ENCODE measurements around the gene DOK6.

DOK6 gene

DNA sequence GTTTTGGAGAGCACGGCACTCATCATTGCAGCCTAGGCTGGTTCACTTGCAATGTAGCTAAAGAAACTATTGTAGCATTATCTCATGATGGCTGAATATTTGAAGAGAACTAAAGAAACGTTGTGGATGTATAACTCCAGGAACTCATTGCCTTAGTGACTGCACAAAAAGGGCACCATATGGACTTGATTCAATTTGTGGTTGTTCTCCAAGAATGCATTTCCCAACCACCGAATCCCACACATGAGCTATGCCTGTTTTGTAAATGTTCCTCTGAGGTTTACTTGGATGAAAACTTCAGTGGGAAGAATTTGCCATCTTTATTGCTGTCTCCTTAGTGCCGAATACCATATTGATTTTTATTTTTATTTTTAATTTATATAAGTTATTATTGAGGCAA lies 43.5 kb downstream of the DOK6 start:
- no peak for DNase-seq

GRCh38 chr18:69447886-69448285 lies 47.2 kb downstream of the DOK6 start:
- no peak for DNase-seq

- no peak for DNase-seq
These were observed 54.4 kb downstream of the DOK6 start for GRCh38 chr18:69455125-69455524.

- DNase-seq = no peak
These were observed 68.8 kb downstream of the DOK6 start for GRCh38 chr18:69469444-69469919.

GRCh38 chr18:69480460-69480859 lies 79.8 kb downstream of the DOK6 start:
- no peak for DNase-seq

GRCh38 chr18:69483574-69483973 lies 82.9 kb downstream of the DOK6 start:
- no peak for DNase-seq

- peak; percentile 29 for DNase-seq
These were observed 84.2 kb downstream of the DOK6 start for GRCh38 chr18:69484699-69485396.

GRCh38 chr18:69487488-69488394 lies 87.1 kb downstream of the DOK6 start:
- peak; percentile 24 for DNase-seq

DNA sequence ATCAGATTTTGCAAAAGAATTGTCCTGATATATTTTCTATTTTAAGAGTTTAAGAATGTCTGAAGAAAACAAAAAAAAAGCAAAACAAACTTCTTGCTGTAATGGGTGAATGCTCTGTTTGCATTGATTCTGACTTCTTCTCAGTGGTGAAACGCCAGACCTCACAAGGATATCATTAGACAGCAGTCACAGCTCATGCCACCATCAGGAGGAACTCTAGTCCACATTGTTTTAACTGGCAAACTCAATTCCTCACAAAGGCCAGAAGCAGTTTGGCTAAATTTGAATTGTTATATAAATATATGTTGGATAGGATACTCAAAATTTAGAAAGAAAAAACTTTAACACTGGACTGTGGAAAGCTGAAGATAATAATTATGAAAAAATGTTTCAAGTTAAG lies 89.4 kb downstream of the DOK6 start:
- no peak for DNase-seq

- DNase-seq = no peak
These were observed 90.1 kb downstream of the DOK6 start for GRCh38 chr18:69490813-69491212.

DNA sequence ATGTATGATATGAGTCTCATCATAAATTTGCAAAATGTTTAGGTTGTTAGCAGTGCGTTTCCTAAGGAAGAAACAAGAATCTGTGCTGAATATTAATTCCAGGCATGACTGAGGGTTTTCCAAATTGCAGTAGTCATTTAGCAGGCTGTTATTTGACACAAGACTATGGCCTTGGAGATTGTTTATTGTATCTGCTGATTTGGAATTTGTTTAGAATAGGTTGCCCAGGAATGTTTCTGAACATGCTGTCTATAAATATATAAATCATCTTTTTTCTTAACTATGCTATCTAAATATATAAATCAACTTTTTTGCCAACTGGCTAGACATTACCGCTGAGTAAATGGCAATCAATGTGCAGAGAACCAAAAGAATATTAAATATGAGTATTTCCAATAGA lies 90.9 kb downstream of the DOK6 start:
- no peak for DNase-seq

GRCh38 chr18:69492861-69493260 lies 92.2 kb downstream of the DOK6 start:
- DNase-seq = no peak

- DNase-seq = peak; percentile 97
These were observed 94.2 kb downstream of the DOK6 start for GRCh38 chr18:69494841-69495240.

DNA sequence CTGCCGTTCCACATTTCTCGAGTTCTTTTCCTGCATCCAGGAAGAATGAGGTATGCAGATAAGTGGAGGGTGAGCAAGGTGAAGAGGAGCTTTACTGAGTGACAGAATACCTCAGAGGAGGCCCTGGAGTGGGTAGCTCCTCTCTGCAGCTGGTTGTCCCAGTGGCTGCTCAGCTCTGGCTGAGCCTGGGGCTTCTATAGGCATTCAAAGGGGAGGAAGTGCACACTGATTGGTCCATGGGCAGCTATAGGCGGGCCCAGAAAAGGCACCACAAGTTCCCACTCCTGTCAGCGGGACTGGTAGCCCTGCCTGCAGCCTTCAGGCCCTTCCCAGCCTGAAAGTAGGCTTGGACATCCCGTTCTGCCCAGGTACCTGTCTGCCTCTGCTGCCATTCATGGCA lies 94.7 kb downstream of the DOK6 start:
- DNase-seq = peak; percentile 85

- peak; percentile 75 for DNase-seq
These were observed 95.3 kb downstream of the DOK6 start for GRCh38 chr18:69495841-69496533.

- no peak for DNase-seq
These were observed 118.3 kb downstream of the DOK6 start for GRCh38 chr18:69518989-69519388.

- DNase-seq = no peak
These were observed 122.9 kb downstream of the DOK6 start for GRCh38 chr18:69523582-69523981.

DNA sequence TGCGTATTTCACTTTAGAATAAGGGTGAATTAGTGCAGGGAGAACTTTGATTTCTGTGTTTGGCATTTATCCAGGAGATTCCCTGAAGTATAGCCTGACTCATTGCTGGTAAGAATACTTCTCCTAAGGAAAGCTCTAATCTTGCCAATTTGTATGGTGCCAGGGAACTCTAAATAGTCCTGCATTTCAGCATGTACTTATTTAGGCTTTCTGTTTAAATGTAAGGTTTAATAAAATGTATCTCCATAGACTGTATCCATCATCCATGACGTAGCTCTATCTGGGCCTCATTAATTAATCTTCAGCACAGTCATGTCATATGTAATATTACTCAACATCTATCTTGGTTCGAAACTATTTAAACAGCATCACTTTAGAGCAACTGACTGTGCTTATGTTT lies 127.7 kb downstream of the DOK6 start:
- no peak for DNase-seq

DNA sequence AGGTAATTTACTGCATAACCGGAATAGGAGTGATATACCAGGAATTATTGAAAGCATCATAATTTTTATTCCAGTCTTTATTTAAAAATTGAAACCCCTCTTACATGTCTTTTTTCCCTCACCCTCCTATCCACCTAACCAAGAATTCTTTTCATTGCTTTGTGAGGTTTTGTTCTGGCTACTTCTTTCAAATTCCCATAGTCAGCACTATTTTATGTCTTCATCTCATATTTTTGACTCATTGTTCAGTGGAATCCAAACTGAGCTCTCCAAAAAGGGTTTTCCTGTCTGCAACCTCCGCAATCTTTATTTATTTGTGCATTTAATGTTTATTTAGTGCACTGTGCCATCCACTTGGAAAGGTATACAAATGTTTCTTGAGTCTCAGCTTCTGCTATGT lies 128.5 kb downstream of the DOK6 start:
- DNase-seq = no peak

DNA sequence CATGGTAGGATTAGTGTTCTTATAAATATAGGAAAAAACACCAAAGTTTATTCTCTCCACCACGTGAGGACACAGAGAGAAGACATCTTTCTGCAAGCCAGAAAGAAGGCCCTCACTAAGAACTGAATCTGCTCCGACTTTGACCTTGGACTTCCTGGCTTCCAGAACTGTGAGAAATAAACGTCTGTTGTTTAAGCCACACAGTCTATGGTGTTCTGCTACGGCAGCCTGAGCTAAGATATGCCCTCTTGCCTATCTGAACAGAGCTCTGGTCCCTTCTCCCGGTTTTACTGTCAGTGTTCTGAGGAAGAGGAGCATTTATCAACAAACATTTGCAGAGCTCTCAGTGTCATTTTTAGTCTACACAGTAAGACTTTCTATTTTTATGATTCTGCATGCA lies 131.3 kb downstream of the DOK6 start:
- no peak for DNase-seq

DNA sequence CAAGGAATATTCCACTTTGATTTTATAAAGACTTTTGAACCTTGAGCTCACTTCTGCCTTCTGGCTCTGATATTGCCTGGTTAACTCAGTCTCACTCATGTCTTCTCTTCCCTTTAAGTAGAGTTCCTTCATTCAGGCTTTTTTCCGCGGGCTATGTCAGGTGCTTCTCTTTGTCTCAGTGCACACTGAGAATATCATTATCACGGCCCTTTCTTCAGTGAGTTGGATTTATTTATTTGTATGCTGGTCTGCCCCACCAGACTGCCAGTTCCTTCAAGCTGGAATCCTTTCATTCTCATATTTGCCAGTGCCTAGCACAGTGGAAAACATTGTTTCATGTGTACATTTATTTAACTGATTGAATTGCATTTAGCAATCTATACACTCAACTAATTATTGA lies 136.5 kb downstream of the DOK6 start:
- DNase-seq = no peak

- DNase-seq = no peak
These were observed 138.2 kb downstream of the DOK6 start for GRCh38 chr18:69538849-69539248.

DNA sequence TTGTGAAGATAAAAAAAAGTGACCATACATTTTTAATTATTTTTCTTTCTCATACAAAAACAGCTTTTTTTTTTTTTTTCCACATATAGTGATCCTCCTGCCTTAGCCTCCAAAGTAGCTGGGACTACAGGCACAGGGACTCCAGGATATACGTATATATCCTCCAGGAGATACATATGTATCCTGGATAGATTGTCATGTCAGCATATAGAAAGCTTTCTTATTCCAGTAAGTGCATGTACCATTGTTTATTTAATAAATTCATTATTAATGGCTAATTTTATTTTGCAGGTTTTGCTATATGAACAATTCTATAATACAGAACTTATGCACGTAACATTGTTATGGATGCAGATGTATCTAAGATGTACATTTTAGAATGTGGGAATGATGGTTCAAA lies 138.7 kb downstream of the DOK6 start:
- DNase-seq = no peak

DNA sequence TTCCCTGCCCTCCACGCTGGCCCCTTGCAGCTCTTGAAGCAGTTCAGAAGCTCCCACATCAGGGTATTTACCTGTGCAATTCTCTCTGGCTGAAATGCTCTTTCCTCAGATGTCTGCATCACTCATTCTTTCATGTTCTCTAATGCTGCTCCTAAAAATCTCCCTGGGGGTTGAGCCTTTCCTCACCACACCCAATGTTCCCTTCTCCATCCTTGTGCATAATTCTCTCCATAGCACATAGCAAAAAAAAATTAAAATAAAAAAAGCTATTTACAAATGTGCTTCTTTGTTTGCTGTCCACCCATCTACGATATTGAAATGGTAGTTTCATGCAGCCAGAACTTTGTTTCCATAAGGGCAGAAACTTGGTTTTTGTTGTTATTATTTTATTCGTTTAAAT lies 155.5 kb downstream of the DOK6 start:
- DNase-seq = no peak
